ENCODE data around the gene ACTL8.

GRCh38 chr1:17736625-17737024, 18.5 kb upstream of the ACTL8 start:
- TF ChIP-seq POLR2AphosphoS5 (IDR thresholded peaks at IDR 0.05; ENCODE audit: low read depth) (no peak), CTCF (conservative IDR thresholded peaks at IDR 0.05; ENCODE audit: low read depth in 2 of 2) (no peak), REST (IDR thresholded peaks at IDR 0.05; ENCODE audit: unreplicated experiment) (no peak), ZNF114 (CRISPR knock-in tag; IDR thresholded peaks at IDR 0.05) (no peak), EZH2phosphoT487 (IDR thresholded peaks at IDR 0.05; ENCODE audit: unreplicated experiment) (no peak), NANOG (IDR thresholded peaks at IDR 0.05; ENCODE audit: borderline replicate concordance) (no peak), JUNB (IDR thresholded peaks at IDR 0.05; ENCODE audit: unreplicated experiment) (no peak), CREB1 (CRISPR knock-in tag; IDR thresholded peaks at IDR 0.05; ENCODE audit: low read depth) (no peak)
